HCT116 (cell line): ENCODE results near the gene SPTBN1. TPM values are rescaled to one million over a fixed set of nuclear protein-coding genes. Genes with fewer than 3 reads are reported as not detected.

ENCODE experiments used
- ATAC-seq: fragments of 200-7000 bp; cut with Tn5 transposase; 2 replicates; pipeline ENCODE4 v1.9.1; 2020; ENCODE audit warnings: mild to moderate bottlenecking, moderate library complexity
- BruUV-seq: library from RNA; stranded (reverse); fragments of 400-500 nt; replicated peaks from 2 replicates; lab custom pipeline; 2021; lab: Mats Ljungman, UMichigan
- CTCF ChIA-PET: fragments of 300-600 bp; sonication (Branson Sonifier 250); formaldehyde crosslinking; loops from one replicate; lab custom pipeline; 2021; ENCODE audit warnings: antibody characterized with exemption; lab: Charles Lee
- POLR2A ChIA-PET: fragments of 300-600, 350-600 bp; sonication (Branson Sonifier 250); formaldehyde crosslinking; loops from one replicate; lab custom pipeline; 2021; ENCODE audit warnings: antibody characterized with exemption; lab: Charles Lee
- RAD21 ChIA-PET, 2 experiments: fragments of 300-600 bp; sonication (Branson Sonifier 250); formaldehyde crosslinking; loops; one replicate each; lab custom pipeline; 2023; ENCODE audit warnings: low total read pairs in 2 of 2; ENCODE audit not compliant: uncharacterized antibody in 2 of 2, unreplicated experiment in 2 of 2, low non-redundant PET in 1 of 2; lab: Charles Lee
- DNase-seq: peaks from one replicate; pipeline ENCODE4 v3.0.0-alpha.2; 2010; ENCODE audit warnings: low read depth, low spot score
- H2AFZ ChIP-seq: fragments of 200-600 bp; shearing (Covaris generic), sonication (generic); 2 replicates; pipeline ENCODE4 v1.6.1; 2017; ENCODE audit warnings: low read depth, mixed run types, mixed read lengths, antibody characterized with exemption, low read length; ENCODE audit not compliant: poor library complexity, severe bottlenecking
- H3K27ac ChIP-seq: 2 replicates; pipeline ENCODE4 v1.5.1; 2012; ENCODE audit warnings: low read depth, low read length
- H3K27me3 ChIP-seq: fragments of 200-600 bp; sonication (generic); 2 replicates; pipeline ENCODE4 v1.6.1; 2016; ENCODE audit warnings: mixed run types, low read length, mixed read lengths; ENCODE audit not compliant: insufficient read depth
- H3K36me3 ChIP-seq, 2 experiments: fragments of 200-500 bp in 1 of 2; fragments of 200-600 bp in 1 of 2; sonication (Bioruptor generic) in 1 of 2; sonication (generic) in 1 of 2; 2 replicates each; pipeline versions ENCODE4 v1.5.1 to v1.6.1; 2014 to 2016; ENCODE audit warnings: low read length in 2 of 2, inconsistent platforms in 1 of 2, mixed read lengths in 1 of 2, mixed run types in 1 of 2; ENCODE audit not compliant: insufficient read depth in 2 of 2, control insufficient read depth in 1 of 2
- H3K4me1 ChIP-seq, 2 experiments: fragments of 200-600 bp in 1 of 2; sonication (generic) in 1 of 2; 2 replicates each; pipeline versions ENCODE4 v1.5.1 to v1.6.1; 2012 to 2017; ENCODE audit warnings: low read length in 2 of 2, inconsistent platforms in 1 of 2, mild to moderate bottlenecking in 1 of 2, mixed read lengths in 1 of 2, mixed run types in 1 of 2, moderate library complexity in 1 of 2; ENCODE audit not compliant: insufficient read depth in 2 of 2, control insufficient read depth in 1 of 2
- H3K4me2 ChIP-seq: fragments of 200-600 bp; sonication (generic); 2 replicates; pipeline ENCODE4 v1.6.1; 2017; ENCODE audit warnings: mixed run types, low read length, mixed read lengths
- H3K4me3 ChIP-seq, 2 experiments: fragments of 200-600 bp in 1 of 2; sonication (generic) in 1 of 2; replicated peaks in 1 of 2; 2 replicates each; pipeline ENCODE4 v1.5.1; 2011 to 2016; ENCODE audit warnings: low read length in 2 of 2, control low read depth in 1 of 2, low read depth in 1 of 2, mild to moderate bottlenecking in 1 of 2, mixed read lengths in 1 of 2, mixed run types in 1 of 2
- H3K79me2 ChIP-seq: fragments of 200-600 bp; sonication (generic); 2 replicates; pipeline ENCODE4 v1.6.1; 2017; ENCODE audit warnings: mild to moderate bottlenecking, mixed run types, low read length, moderate library complexity, mixed read lengths; ENCODE audit not compliant: insufficient read depth
- H3K9ac ChIP-seq: fragments of 200-600 bp; sonication (generic); 2 replicates; pipeline ENCODE4 v1.6.1; 2016; ENCODE audit warnings: low read length, mixed read lengths
- H3K9me2 ChIP-seq: fragments of 200-600 bp; sonication (generic), shearing (Covaris generic); 2 replicates; pipeline ENCODE4 v1.6.1; 2017; ENCODE audit warnings: mixed run types, mild to moderate bottlenecking, moderate library complexity; ENCODE audit not compliant: insufficient read depth
- H3K9me3 ChIP-seq, 2 experiments: fragments of 200-500 bp in 1 of 2; fragments of 200-600 bp in 1 of 2; sonication (Bioruptor generic) in 1 of 2; sonication (generic) in 1 of 2; 2 replicates each; pipeline ENCODE4 v1.6.1; 2014 to 2017; ENCODE audit warnings: low read length in 2 of 2, mixed read lengths in 2 of 2, inconsistent platforms in 1 of 2, low read depth in 1 of 2, mild to moderate bottlenecking in 1 of 2, mixed run types in 1 of 2, moderate library complexity in 1 of 2; ENCODE audit not compliant: control insufficient read depth in 1 of 2, insufficient read depth in 1 of 2
- H4K20me1 ChIP-seq: fragments of 200-600 bp; sonication (generic), shearing (Covaris generic); 2 replicates; pipeline ENCODE4 v1.6.1; 2017; ENCODE audit warnings: mixed run types, mild to moderate bottlenecking, moderate library complexity; ENCODE audit not compliant: insufficient read depth
- ATF3 ChIP-seq: IDR thresholded peaks from 2 replicates; pipeline ENCODE4 v1.6.1; 2012
- CTCF ChIP-seq, 3 experiments: fragments of 200-600 bp in 1 of 3; sonication (generic) in 1 of 3; IDR thresholded peaks in 2 of 3; conservative IDR thresholded peaks in 1 of 3; 2 replicates each; pipeline ENCODE4 v1.5.1; 2012 to 2017; ENCODE audit warnings: low read depth in 2 of 3, low read length in 2 of 3, antibody characterized with exemption in 1 of 3, borderline replicate concordance in 1 of 3, control low read depth in 1 of 3, mild to moderate bottlenecking in 1 of 3, mixed read lengths in 1 of 3, mixed run types in 1 of 3, moderate library complexity in 1 of 3; ENCODE audit not compliant: insufficient read depth in 1 of 3
- EGR1 ChIP-seq: IDR thresholded peaks from 2 replicates; pipeline ENCODE4 v1.6.1; 2012; ENCODE audit warnings: low read depth
- JUND ChIP-seq: IDR thresholded peaks from 2 replicates; pipeline ENCODE4 v1.6.1; 2012
- MAX ChIP-seq: IDR thresholded peaks from 2 replicates; pipeline ENCODE4 v1.6.1; 2012
- RAD21 ChIP-seq: IDR thresholded peaks from 2 replicates; pipeline ENCODE4 v1.6.1; 2012; ENCODE audit warnings: low read depth, mild to moderate bottlenecking
- REST ChIP-seq: IDR thresholded peaks from 2 replicates; pipeline ENCODE4 v1.6.1; 2012; ENCODE audit warnings: low read depth
- TCF7L2 ChIP-seq: IDR thresholded peaks from 2 replicates; pipeline ENCODE4 v1.7.0; 2011; ENCODE audit warnings: borderline replicate concordance, inconsistent platforms; ENCODE audit not compliant: insufficient read depth, insufficient read length; ENCODE audit errors: extremely low read depth
- ZBTB33 ChIP-seq: IDR thresholded peaks from 2 replicates; pipeline ENCODE4 v1.6.1; 2011; ENCODE audit warnings: mild to moderate bottlenecking, low read length, moderate library complexity; ENCODE audit not compliant: insufficient replicate concordance; ENCODE audit errors: extremely low read depth
- intact Hi-C: fragments of 100-400 bp; cut with micrococcal nuclease; formaldehyde crosslinking; loops from 2 replicates; pipeline ENCODE4 v1.10.0; 2022
- total RNA-seq: library from RNA; stranded (reverse); gene quantifications from one replicate; pipeline ENCODE4 v1.2.1, GENCODE V29; 2021; ENCODE audit not compliant: unreplicated experiment

The SPTBN1 gene
- total RNA-seq, 1 experiment from 2014 or later = 84.4 TPM

GRCh38 chr2:54687595-54688152 is 231.5 kb downstream of the SPTBN1 start:
- DNase-seq = no peak
- ChIA-PET CTCF (no interaction called here), RAD21 (no interaction called here), POLR2A (no interaction called here)
- Histone ChIP-seq H3K27me3 (no peaks in the 10 kb centered on the region), H3K9me3 (no peaks in the 10 kb centered on the region), H3K27ac (no peak overlapping the region), H2AFZ (no peak overlapping the region), H3K79me2 (no peaks in the 10 kb centered on the region), H3K4me1 (no peaks in the 10 kb centered on the region), H4K20me1 (no peaks in the 10 kb centered on the region), H3K9ac (no peak overlapping the region), H3K4me3 (no peak overlapping the region), H3K36me3 (no peaks in the 10 kb centered on the region), H3K9me2 (0 out of 2 replicates have a peak, but pooled peaks cover 5% of the 10 kb centered on the region), H3K4me2 (no peak overlapping the region)
- BruUV-seq = no TSS peak
- TF ChIP-seq MAX = no peak
- no peak for TF ChIP-seq ZBTB33
- TF ChIP-seq ATF3 = no peak
- TF ChIP-seq EGR1 = no peak
- no peak for TF ChIP-seq CTCF (IDR thresholded peaks at IDR 0.05 in 2 of 3, conservative IDR thresholded peaks at IDR 0.05 in 1 of 3; ENCODE audit: borderline replicate concordance in 1 of 3, insufficient read depth in 1 of 3, low read depth in 2 of 3, low read length in 2 of 3)
- no peak for TF ChIP-seq JUND
- TF ChIP-seq REST = no peak
- TF ChIP-seq TCF7L2 = no peak
- TF ChIP-seq RAD21 = no peak
- intact Hi-C loops = no loop called here
- no peak for ATAC-seq
